K562 (cell line): ENCODE data around the gene ELMO3. TPM values are rescaled to one million over a fixed set of nuclear protein-coding genes. Genes with fewer than 3 reads are reported as not detected.

Experiments used
- CBFB ChIP-seq: sonication (generic); formaldehyde crosslinking; IDR thresholded peaks from 2 replicates; pipeline ENCODE4 v1.4.0; 2020; ENCODE audit warnings: mild to moderate bottlenecking, missing genetic modification reagents
- CREB1 ChIP-seq, 2 experiments: sonication (generic) in 1 of 2; formaldehyde crosslinking in 1 of 2; IDR thresholded peaks; 2 replicates each; pipeline versions ENCODE4 v1.6.1 to v1.8.0; 2012 to 2022; ENCODE audit warnings: inconsistent platforms in 1 of 2, mild to moderate bottlenecking in 1 of 2, missing genetic modification reagents in 1 of 2, moderate library complexity in 1 of 2
- E2F3 ChIP-seq: fragments of 250-450 bp; sonication (Bioruptor Pico); IDR thresholded peaks from 2 replicates; pipeline ENCODE4 v1.4.0; 2020; ENCODE audit warnings: mild to moderate bottlenecking
- ELF2 ChIP-seq: fragments of 250-450 bp; sonication (Bioruptor Pico); IDR thresholded peaks from 2 replicates; pipeline ENCODE4 v1.5.0; 2021; ENCODE audit warnings: mild to moderate bottlenecking
- ETS1 ChIP-seq: conservative IDR thresholded peaks from 2 replicates; pipeline ENCODE4 v1.6.1; 2011; ENCODE audit warnings: low read depth, mild to moderate bottlenecking, low read length; ENCODE audit not compliant: control insufficient read depth
- HMGN3 ChIP-seq: IDR thresholded peaks from 2 replicates; pipeline ENCODE4 v1.6.1; 2011; ENCODE audit warnings: borderline replicate concordance, low read depth, mild to moderate bottlenecking, mixed read lengths, low read length; ENCODE audit not compliant: insufficient read length; ENCODE audit errors: extremely low read depth
- KLF13 ChIP-seq: fragments of 450-650 bp; IDR thresholded peaks from 2 replicates; pipeline ENCODE4 v1.6.1; 2016; ENCODE audit warnings: missing genetic modification characterization, low read depth, mild to moderate bottlenecking, missing compliant biosample characterization, moderate library complexity, borderline replicate concordance
- MXI1 ChIP-seq: IDR thresholded peaks from 2 replicates; pipeline ENCODE4 v1.6.1; 2011; ENCODE audit warnings: low read depth, mild to moderate bottlenecking, improper control_type of control experiment, low read length
- PHF8 ChIP-seq: fragments of 200-600 bp; sonication (generic); IDR thresholded peaks from 2 replicates; pipeline ENCODE4 v1.6.1; 2012; ENCODE audit warnings: mixed run types, mild to moderate bottlenecking, inconsistent platforms, low read length, moderate library complexity, borderline replicate concordance
- RBFOX2 ChIP-seq: fragments of 200-400 bp; formaldehyde crosslinking; IDR thresholded peaks from 2 replicates; pipeline ENCODE4 v1.6.1; 2017; ENCODE audit warnings: low read depth, mild to moderate bottlenecking, low read length, moderate library complexity
- STAT5A ChIP-seq: IDR thresholded peaks from 2 replicates; pipeline ENCODE4 v1.6.1; 2012; ENCODE audit warnings: low read length, inconsistent platforms, borderline replicate concordance
- STAT6 ChIP-seq: sonication (generic); formaldehyde crosslinking; IDR thresholded peaks from 2 replicates; pipeline ENCODE4 v1.8.1; 2023; ENCODE audit warnings: mild to moderate bottlenecking, missing genetic modification reagents
- TBL1XR1 ChIP-seq, 2 experiments: IDR thresholded peaks; 2 replicates each; pipeline ENCODE4 v1.6.1; 2012; ENCODE audit warnings: improper control_type of control experiment in 2 of 2, low read length in 2 of 2, mild to moderate bottlenecking in 1 of 2
- TCFL5 ChIP-seq: fragments of 250-450 bp; sonication (Bioruptor Pico); conservative IDR thresholded peaks from 2 replicates; pipeline ENCODE4 v1.6.1; 2021; ENCODE audit warnings: mild to moderate bottlenecking, moderate library complexity, matching md5 sums
- TRIM25 ChIP-seq: fragments of 450-650 bp; IDR thresholded peaks from 2 replicates; pipeline ENCODE4 v1.7.0; 2016; ENCODE audit warnings: borderline replicate concordance
- USF1 ChIP-seq: sonication (generic); formaldehyde crosslinking; IDR thresholded peaks from 2 replicates; pipeline ENCODE4 v1.9.0; 2022; ENCODE audit warnings: mild to moderate bottlenecking, missing genetic modification reagents
- YY1 ChIP-seq, 3 experiments: IDR thresholded peaks; 2 replicates each; pipeline ENCODE4 v1.6.1; 2011; ENCODE audit warnings: low read length in 2 of 3, mild to moderate bottlenecking in 2 of 3, moderate library complexity in 2 of 3, borderline replicate concordance in 1 of 3, control low read depth in 1 of 3, low read depth in 1 of 3; ENCODE audit not compliant: insufficient read depth in 3 of 3, insufficient replicate concordance in 2 of 3, control insufficient read depth in 1 of 3, insufficient read length in 1 of 3; ENCODE audit errors: extremely low read depth in 1 of 3
- ZFP36 ChIP-seq: fragments of 150-350 bp; IDR thresholded peaks from 2 replicates; pipeline ENCODE4 v1.6.1; 2018; ENCODE audit warnings: low read length, low read depth; ENCODE audit not compliant: partially characterized antibody
- ZNF146 ChIP-seq: IDR thresholded peaks from one replicate; pipeline ENCODE4 v1.6.1; 2018; ENCODE audit warnings: missing compliant biosample characterization; ENCODE audit not compliant: unreplicated experiment
- polyA plus RNA-seq, 8 experiments: library from polyadenylated mRNA; depleted of rRNA in 4 of 8; stranded (reverse) in 5 of 8; unstranded in 3 of 8; fragments of >200 nt; fragmentation: Nextera tagmentation in 2 of 8; fragmentation: Illumina TruSeq in 1 of 8; extraction: Ambion mirVana in 2 of 8; extraction: Trizol in 1 of 8; gene quantifications; 2 replicates each; pipeline versions ENCODE4 v1.2.1 to v1.2.3, GENCODE V29; 2011 to 2014; ENCODE audit warnings: inconsistent platforms in 1 of 8, missing spikeins in 1 of 8
- total RNA-seq, 7 experiments: library from RNA; depleted of rRNA in 6 of 7; stranded (reverse); fragments of >200 nt in 6 of 7; fragmentation: Illumina TruSeq in 2 of 7; extraction: Trizol in 2 of 7; gene quantifications; 2 replicates each; pipeline versions ENCODE4 v1.2.1 to v1.2.3, GENCODE V29; 2011 to 2021; ENCODE audit warnings: low replicate concordance in 1 of 7

The ELMO3 gene
- total and polyA plus RNA-seq, 9 of the 15 experiments (the other 6 are each of a cell fraction or from before 2014, with no cell fraction given) = 0.04 to 5.1 (median 1.5) TPM

- TF ChIP-seq STAT6 (CRISPR knock-in tag) (no peak), RBFOX2 (peak; percentile 87), ZNF146 (CRISPR knock-in tag) (no peak), ETS1 (peak; percentile 89), CREB1 (IDR thresholded peaks at IDR 0.05) (no peak), CREB1 (CRISPR knock-in tag; IDR thresholded peaks at IDR 0.05) (peak; percentile 70), HMGN3 (peak; percentile 51), ZFP36 (peak; percentile 5), CBFB (no peak), PHF8 (peak; percentile 91; the same call in 1 of the 2 replicates), STAT5A (no peak), MXI1 (0 out of 2 replicates have a peak, but pooled peaks have one; percentile 50), TCFL5 (CRISPR knock-in tag) (no peak), TRIM25 (no peak), TBL1XR1 (IDR thresholded peaks at IDR 0.05; ENCODE audit: low read length in 2 of 2) (peak; percentile 18 to 62; a peak in 1 of 4 replicates), ELF2 (CRISPR knock-in tag) (peak; percentile 89), YY1 (IDR thresholded peaks at IDR 0.05; ENCODE audit: borderline replicate concordance in 1 of 3, control insufficient read depth in 1 of 3, extremely low read depth in 1 of 3, insufficient read depth in 3 of 3, insufficient read length in 1 of 3, insufficient replicate concordance in 2 of 3, low read depth in 1 of 3, low read length in 2 of 3) (peak in 2 of 3 experiments; percentile 70 to 83), KLF13 (tag) (no peak), E2F3 (CRISPR knock-in tag) (0 out of 2 replicates have a peak, but pooled peaks have one; percentile 25), USF1 (CRISPR knock-in tag) (peak; percentile 51; the same call in 1 of the 2 replicates)
Measured at GRCh38 chr16:67191995-67192681, 6.8 kb upstream of the ELMO3 start, which contains the start of gene E2F4 (continued).
